CD14-positive monocyte (primary cell): ENCODE results near the gene ZNF697. TPM values are rescaled to one million over a fixed set of nuclear protein-coding genes. Genes with fewer than 3 reads are reported as not detected.

ENCODE experiments used
- DNase-seq, 3 donors: peaks; one replicate each; pipeline ENCODE4 v3.0.0-alpha.2; 2011 to 2022
- H2AFZ ChIP-seq: 2 replicates; pipeline ENCODE4 v1.6.0; 2012; ENCODE audit warnings: mild to moderate bottlenecking, low read depth, low read length, inconsistent platforms; ENCODE audit not compliant: insufficient read depth, poor library complexity, severe bottlenecking
- H3K27ac ChIP-seq, 2 donors: 1 replicate in 1 of 2; 2 replicates in 1 of 2; pipeline ENCODE4 v1.5.1; 2012 to 2013; ENCODE audit warnings: low read length in 2 of 2, control low read depth in 1 of 2, inconsistent platforms in 1 of 2, low read depth in 1 of 2, mild to moderate bottlenecking in 1 of 2
- H3K27me3 ChIP-seq, 2 donors: one replicate each; pipeline versions ENCODE4 v1.6.0 to v1.6.1; 2011 to 2013; ENCODE audit warnings: low read length in 2 of 2; ENCODE audit not compliant: control insufficient read depth in 2 of 2, insufficient read depth in 2 of 2
- H3K36me3 ChIP-seq, 2 donors: replicated peaks in 1 of 2; 1 replicate in 1 of 2; 2 replicates in 1 of 2; pipeline versions ENCODE4 v1.5.1 to v1.6.1; 2012 to 2013; ENCODE audit warnings: low read length in 2 of 2, control low read depth in 1 of 2, inconsistent platforms in 1 of 2, mild to moderate bottlenecking in 1 of 2; ENCODE audit not compliant: insufficient read depth in 2 of 2, control insufficient read depth in 1 of 2
- H3K4me1 ChIP-seq, 2 donors: 1 replicate in 1 of 2; 2 replicates in 1 of 2; pipeline versions ENCODE4 v1.5.1 to v1.6.1; 2012 to 2013; ENCODE audit warnings: low read length in 2 of 2, control low read depth in 1 of 2, inconsistent platforms in 1 of 2, mild to moderate bottlenecking in 1 of 2, moderate library complexity in 1 of 2; ENCODE audit not compliant: insufficient read depth in 2 of 2, control insufficient read depth in 1 of 2
- H3K4me2 ChIP-seq: replicated peaks from 2 replicates; pipeline ENCODE3; 2012; ENCODE audit warnings: low read length, moderate library complexity, mild to moderate bottlenecking; ENCODE audit not compliant: poor library complexity, severe bottlenecking; ENCODE audit errors: extremely low read depth
- H3K4me3 ChIP-seq, 3 experiments: fragments of 200-600 bp in 1 of 3; sonication (generic) in 1 of 3; replicated peaks in 1 of 3; 1 replicate in 2 of 3; 2 replicates in 1 of 3; pipeline ENCODE4 v1.5.1; 2011 to 2013; ENCODE audit warnings: low read length in 3 of 3, mild to moderate bottlenecking in 3 of 3, control low read depth in 2 of 3, low read depth in 2 of 3, inconsistent platforms in 1 of 3, moderate library complexity in 1 of 3
- H3K79me2 ChIP-seq: 2 replicates; pipeline ENCODE4 v1.6.0; 2012; ENCODE audit warnings: mild to moderate bottlenecking, control low read depth, inconsistent platforms, low read length, moderate library complexity; ENCODE audit not compliant: insufficient read depth
- H3K9ac ChIP-seq: 2 replicates; pipeline ENCODE4 v1.6.0; 2017; ENCODE audit warnings: low read length, mild to moderate bottlenecking; ENCODE audit not compliant: insufficient read depth, poor library complexity, severe bottlenecking
- H3K9me3 ChIP-seq, 2 donors: replicated peaks in 1 of 2; 1 replicate in 1 of 2; 2 replicates in 1 of 2; pipeline versions ENCODE4 v1.5.1 to v1.6.1; 2012 to 2013; ENCODE audit warnings: low read length in 2 of 2, control low read depth in 1 of 2; ENCODE audit not compliant: control insufficient read depth in 1 of 2, insufficient read depth in 1 of 2
- H4K20me1 ChIP-seq: 2 replicates; pipeline ENCODE4 v1.6.0; 2012; ENCODE audit warnings: mild to moderate bottlenecking, low read length, control low read depth, moderate library complexity; ENCODE audit not compliant: insufficient read depth
- H3K27ac Mint-ChIP-seq, 7 donors: one replicate each; pipeline ENCODE4 v1.8.0; 2020; ENCODE audit warnings: mild to moderate bottlenecking in 7 of 7, mixed read lengths in 7 of 7, moderate library complexity in 6 of 7, inconsistent platforms in 2 of 7
- H3K27me3 Mint-ChIP-seq, 3 donors: one replicate each; pipeline ENCODE4 v1.8.0; 2021 to 2022; ENCODE audit warnings: low read depth in 3 of 3, mild to moderate bottlenecking in 3 of 3, mixed read lengths in 3 of 3, moderate library complexity in 3 of 3, inconsistent platforms in 1 of 3
- H3K36me3 Mint-ChIP-seq, 2 donors: one replicate each; pipeline ENCODE4 v1.8.0; 2020; ENCODE audit warnings: mixed read lengths in 2 of 2, inconsistent platforms in 1 of 2, mild to moderate bottlenecking in 1 of 2
- H3K4me1 Mint-ChIP-seq: one replicate; pipeline ENCODE4 v1.8.0; 2020; ENCODE audit warnings: mild to moderate bottlenecking, mixed read lengths
- H3K4me3 Mint-ChIP-seq, 2 donors: one replicate each; pipeline ENCODE4 v1.8.0; 2020; ENCODE audit warnings: mild to moderate bottlenecking in 2 of 2, mixed read lengths in 2 of 2, moderate library complexity in 1 of 2
- H3K9me3 Mint-ChIP-seq, 7 donors: one replicate each; pipeline ENCODE4 v1.8.0; 2020 to 2022; ENCODE audit warnings: mixed read lengths in 7 of 7, mild to moderate bottlenecking in 6 of 7, moderate library complexity in 6 of 7, inconsistent platforms in 2 of 7
- CTCF ChIP-seq: fragments of 200-600 bp; IDR thresholded peaks from one replicate; pipeline ENCODE4 v1.8.0; 2022; ENCODE audit warnings: antibody characterized with exemption, mild to moderate bottlenecking
- WGBS: methylation state at CpG from one replicate; pipeline ENCODE4 v1.1.5; 2013; ENCODE audit warnings: missing lambda C conversion rate; ENCODE audit not compliant: insufficient coverage; 5-methylcytosine and 5-hydroxymethylcytosine counted together
- intact Hi-C, 2 donors: fragments of 100-400 bp; cut with micrococcal nuclease; formaldehyde crosslinking; loops; one replicate each; pipeline versions ENCODE4 v1.15.0 to v1.15.1; 2023
- polyA plus RNA-seq, 3 donors: library from polyadenylated mRNA; depleted of rRNA in 1 of 3; unstranded in 2 of 3; stranded (reverse) in 1 of 3; fragments of 300-500 nt in 2 of 3; fragments of >200 nt in 1 of 3; fragmentation: Illumina TruSeq in 2 of 3; gene quantifications; 1 replicate in 2 of 3; 2 replicates in 1 of 3; pipeline ENCODE4 v1.2.3, GENCODE V29; 2012 to 2021

The ZNF697 gene
- polyA plus RNA-seq, 3 donors, result 0.37 to 3.1 (median 0.49) TPM

- Histone ChIP-seq H3K9me3 (no peaks in the 10 kb centered on the region), H3K79me2 (no peaks in the 10 kb centered on the region), H3K4me2 (no peak overlapping the region), H3K4me3 (no peak overlapping the region), H3K4me1 (no peaks in the 10 kb centered on the region), H3K9ac (no peak overlapping the region), H3K27ac (no peak overlapping the region), H3K27me3 (no peaks in the 10 kb centered on the region), H4K20me1 (no peaks in the 10 kb centered on the region), H2AFZ (no peak overlapping the region), H3K36me3 (no peaks in the 10 kb centered on the region)
- Mint-ChIP-seq H3K4me1 (no peaks in the 10 kb centered on the region), H3K4me3 (no peak overlapping the region), H3K27me3 (peaks cover 2 to 3% (median 2%) of the 10 kb centered on the region in 3 donors), H3K27ac (no peak overlapping the region), H3K9me3 (peaks cover 0 to 7% (median 0%) of the 10 kb centered on the region in 7 donors), H3K36me3 (no peaks in the 10 kb centered on the region)
- no peak for DNase-seq
- TF ChIP-seq CTCF, result no peak
- WGBS, result 100% methylated on average over 1 of the region's 2 CpGs
- intact Hi-C loops, result no loop called here
Measured at GRCh38 chr1:119687434-119688079, 39.5 kb upstream of the ZNF697 start.

- no peaks in the 10 kb centered on the region for H3K36me3 Mint-ChIP-seq
- H3K36me3 ChIP-seq, result no peaks in the 10 kb centered on the region
- no peak overlapping the region for H3K4me2 ChIP-seq
- DNase-seq, result no peak
- H3K4me3 ChIP-seq, result no peak overlapping the region
- H3K27ac ChIP-seq, result no peak overlapping the region
- WGBS, result no CpG with 5 or more reads among the region's 3 CpGs
- no peaks in the 10 kb centered on the region for H3K79me2 ChIP-seq
- peaks cover 2 to 3% (median 2%) of the 10 kb centered on the region in 3 donors for H3K27me3 Mint-ChIP-seq
- H3K9me3 Mint-ChIP-seq, result peaks cover 0 to 2% (median 0%) of the 10 kb centered on the region in 7 donors
- H3K9ac ChIP-seq, result no peak overlapping the region
- H3K4me1 Mint-ChIP-seq, result no peaks in the 10 kb centered on the region
- no peaks in the 10 kb centered on the region for H4K20me1 ChIP-seq
- H2AFZ ChIP-seq, result no peak overlapping the region
- intact Hi-C loops, result no loop called here
- no peak overlapping the region for H3K4me3 Mint-ChIP-seq
- H3K27ac Mint-ChIP-seq, result no peak overlapping the region
- H3K27me3 ChIP-seq, result no peaks in the 10 kb centered on the region
- H3K9me3 ChIP-seq, result no peaks in the 10 kb centered on the region
- H3K4me1 ChIP-seq, result no peaks in the 10 kb centered on the region
- no peak for TF ChIP-seq CTCF
Measured at GRCh38 chr1:119686661-119687060, 38.6 kb upstream of the ZNF697 start.
